GM12878 (cell line): ENCODE data around the gene CCR5AS.

Experiments
- ATAC-seq: fragments of 200-7000 bp; cut with Tn5 transposase; 3 replicates; pipeline ENCODE4 v1.9.1; 2020; ENCODE audit warnings: mild to moderate bottlenecking, moderate library complexity
- BruUV-seq: library from RNA; stranded (reverse); fragments of 400-500 nt; replicated peaks from 2 replicates; lab custom pipeline; 2021; lab: Mats Ljungman, UMichigan
- CTCF ChIA-PET: fragments of 300-600 bp; sonication (Branson Sonifier 250); formaldehyde crosslinking; extraction: SDS; loops from one replicate; lab custom pipeline; 2021; ENCODE audit warnings: inconsistent platforms; lab: Yijun Ruan, JAX
- POLR2A ChIA-PET: fragments of 350-600 bp; formaldehyde crosslinking; extraction: SDS; loops from one replicate; lab custom pipeline; 2021; ENCODE audit warnings: inconsistent platforms; lab: Charles Lee
- RAD21 ChIA-PET: fragments of 300-600 bp; sonication (Branson Sonifier 250); formaldehyde crosslinking; loops from one replicate; lab custom pipeline; 2023; ENCODE audit warnings: antibody characterized with exemption; ENCODE audit not compliant: unreplicated experiment; lab: Charles Lee
- SMC1A ChIA-PET: fragments of 300-600 bp; sonication (Branson Sonifier 250); formaldehyde crosslinking; loops from one replicate; lab custom pipeline; 2023; ENCODE audit not compliant: unreplicated experiment, uncharacterized antibody; lab: Charles Lee
- DNase-seq: peaks from one replicate; pipeline ENCODE4 v3.0.0-alpha.2; 2011; ENCODE audit warnings: low read depth, low spot score
- FAIRE-seq: peaks from 3 replicates; lab custom pipeline; 2011; peaks lifted over from hg19 to GRCh38; lab: Jason Lieb, UNC
- H2AFZ ChIP-seq: 2 replicates; pipeline ENCODE4 v1.6.0; 2011; ENCODE audit warnings: low read depth, low read length, control low read depth; ENCODE audit not compliant: control insufficient read depth
- H3K27ac ChIP-seq: 2 replicates; pipeline ENCODE4 v1.5.1; 2011; ENCODE audit warnings: control low read depth; ENCODE audit not compliant: control insufficient read depth, insufficient read depth
- H3K27me3 ChIP-seq, 2 experiments: replicated peaks in 1 of 2; 2 replicates each; pipeline versions ENCODE4 v1.6.0 to v1.6.1; 2011; ENCODE audit warnings: low read length in 1 of 2; ENCODE audit not compliant: control insufficient read depth in 2 of 2, insufficient read depth in 2 of 2
- H3K36me3 ChIP-seq, 2 experiments: 2 replicates each; pipeline ENCODE4 v1.5.1; 2011; ENCODE audit warnings: low read length in 1 of 2; ENCODE audit not compliant: control insufficient read depth in 2 of 2, insufficient read depth in 2 of 2
- H3K4me1 ChIP-seq: 2 replicates; pipeline ENCODE4 v1.6.1; 2011; ENCODE audit warnings: mild to moderate bottlenecking, low read length, moderate library complexity, mixed read lengths; ENCODE audit not compliant: control insufficient read depth, insufficient read depth
- H3K4me2 ChIP-seq: 2 replicates; pipeline ENCODE4 v1.6.0; 2011; ENCODE audit warnings: control low read depth; ENCODE audit not compliant: control insufficient read depth, insufficient read depth
- H3K4me3 ChIP-seq: fragments of 200-600 bp; sonication (generic); 2 replicates; pipeline ENCODE4 v1.5.1; 2016
- H3K79me2 ChIP-seq: 2 replicates; pipeline ENCODE4 v1.6.0; 2011; ENCODE audit warnings: low read length; ENCODE audit not compliant: control insufficient read depth, insufficient read depth
- H3K9ac ChIP-seq: 2 replicates; pipeline ENCODE4 v1.8.0; 2011; ENCODE audit warnings: low read length, control low read depth, mixed read lengths; ENCODE audit not compliant: control insufficient read depth, insufficient read depth
- H3K9me3 ChIP-seq: replicated peaks from 3 replicates; pipeline ENCODE4 v1.5.1; 2011; ENCODE audit warnings: mild to moderate bottlenecking, low read length; ENCODE audit not compliant: control insufficient read depth, insufficient read depth
- H4K20me1 ChIP-seq: 2 replicates; pipeline ENCODE4 v1.6.0; 2011; ENCODE audit not compliant: control insufficient read depth, insufficient read depth
- ATF3 ChIP-seq: IDR thresholded peaks from 2 replicates; pipeline ENCODE4 v1.6.1; 2011; ENCODE audit warnings: low read depth, mild to moderate bottlenecking, low read length, moderate library complexity, borderline replicate concordance; ENCODE audit errors: extremely low read depth
- BCL3 ChIP-seq: IDR thresholded peaks from 2 replicates; pipeline ENCODE4 v1.6.1; 2011; ENCODE audit warnings: borderline replicate concordance, low read depth, mild to moderate bottlenecking, moderate library complexity, low read length; ENCODE audit not compliant: insufficient read depth, poor library complexity, severe bottlenecking
- CUX1 ChIP-seq: IDR thresholded peaks from 2 replicates; pipeline ENCODE4 v1.6.1; 2012; ENCODE audit warnings: improper control_type of control experiment, low read depth, low read length; ENCODE audit not compliant: insufficient replicate concordance
- E4F1 ChIP-seq: fragments of 450-650 bp; IDR thresholded peaks from 2 replicates; pipeline ENCODE4 v1.6.1; 2018; ENCODE audit warnings: borderline replicate concordance, mild to moderate bottlenecking; ENCODE audit not compliant: partially characterized antibody
- HCFC1 ChIP-seq: fragments of 150-350 bp; IDR thresholded peaks from 2 replicates; pipeline ENCODE4 v1.6.1; 2014; ENCODE audit warnings: low read length
- NR2F1 ChIP-seq: fragments of 450-650 bp; conservative IDR thresholded peaks from 2 replicates; pipeline ENCODE4 v1.6.1; 2017; ENCODE audit warnings: mild to moderate bottlenecking
- PRDM15 ChIP-seq: fragments of 450-650 bp; formaldehyde crosslinking; IDR thresholded peaks from 2 replicates; pipeline ENCODE4 v1.4.0; 2020; ENCODE audit warnings: mild to moderate bottlenecking, moderate library complexity
- WGBS: methylation state at CpG from one replicate; pipeline ENCODE4 v1.1.6; 2016; ENCODE audit warnings: low lambda C conversion rate; ENCODE audit not compliant: insufficient replicate concordance, insufficient coverage; ENCODE audit errors: missing lambda C conversion rate; 5-methylcytosine and 5-hydroxymethylcytosine counted together
- in situ Hi-C: fragments of 300-500 bp; cut with MboI; formaldehyde crosslinking; loops from 9 replicates; pipeline ENCODE4 v1.14.3; 2018; ENCODE audit warnings: mixed read lengths
- intact Hi-C: fragments of 100-400 bp; cut with micrococcal nuclease; formaldehyde crosslinking; loops from one replicate; pipeline ENCODE4 v1.14.2; 2022; ENCODE audit not compliant: unreplicated experiment

Gene CCR5AS

GRCh38 chr3:46417841-46418611, 11.2 kb upstream of the CCR5AS start:
- no peak overlapping the region for H3K4me3 ChIP-seq
- ChIA-PET SMC1A (interaction anchor here (1.6 kb wide), 1 partner anchor 17 kb away, joined by 3 read pairs; no protein-coding TSS in a partner anchor), CTCF (interaction anchor here (0.7 kb wide), 1 partner anchor 419 kb away, joined by 3 read pairs; no protein-coding TSS in a partner anchor), RAD21 (no interaction called here), POLR2A (no interaction called here)
- 60% methylated on average over 9 of the region's 9 CpGs for WGBS
- H3K79me2 ChIP-seq, result no peaks in the 10 kb centered on the region
- H4K20me1 ChIP-seq, result no peaks in the 10 kb centered on the region
- no peak overlapping the region for H3K27ac ChIP-seq
- ATAC-seq (no peak), DNase-seq (no peak), FAIRE-seq (no peak)
- no peaks in the 10 kb centered on the region for H3K4me1 ChIP-seq
- no TSS peak for BruUV-seq
- H2AFZ ChIP-seq, result no peak overlapping the region
- no peak overlapping the region for H3K4me2 ChIP-seq
- in situ Hi-C loops, result no loop called here
- no peaks in the 10 kb centered on the region for H3K27me3 ChIP-seq
- intact Hi-C loops, result no loop called here
- no peak overlapping the region for H3K9ac ChIP-seq
- H3K9me3 ChIP-seq, result no peaks in the 10 kb centered on the region
- H3K36me3 ChIP-seq, result no peaks in the 10 kb centered on the region
- no peak for TF ChIP-seq HCFC1
- no peak for TF ChIP-seq NR2F1
- no peak for TF ChIP-seq ATF3
- no peak for TF ChIP-seq E4F1
- no peak for TF ChIP-seq CUX1
- TF ChIP-seq BCL3, result no peak
- no peak for TF ChIP-seq PRDM15 (CRISPR knock-in tag)
